ENCODE data around the gene XCL1.
"Not testable (repeated sequence)": the region's sequence is repeated elsewhere in the genome, so short reads cannot be mapped to it uniquely, and the experiment has no call there.

Gene XCL1

DNA sequence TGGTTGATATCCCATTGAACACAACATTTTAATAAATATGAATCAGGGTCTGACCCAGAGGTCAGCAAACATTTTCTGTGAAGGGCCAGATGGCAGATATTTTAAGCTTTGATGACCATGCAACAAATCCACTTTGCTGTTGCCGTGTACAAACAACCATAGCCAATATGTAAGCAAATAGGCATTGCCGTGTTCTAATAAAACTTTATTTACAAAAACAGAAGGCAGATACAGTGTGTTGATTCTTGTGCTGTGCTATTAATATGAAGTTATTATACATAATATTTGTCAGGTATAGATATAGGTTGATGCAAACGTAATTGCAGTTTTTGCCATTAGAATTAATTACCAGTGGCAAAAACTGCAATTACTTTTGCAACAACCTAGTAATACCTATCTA is 8.8 kb upstream of the XCL1 start:
- DNase-seq (ENCODE audit: low spot score): no peak

DNA sequence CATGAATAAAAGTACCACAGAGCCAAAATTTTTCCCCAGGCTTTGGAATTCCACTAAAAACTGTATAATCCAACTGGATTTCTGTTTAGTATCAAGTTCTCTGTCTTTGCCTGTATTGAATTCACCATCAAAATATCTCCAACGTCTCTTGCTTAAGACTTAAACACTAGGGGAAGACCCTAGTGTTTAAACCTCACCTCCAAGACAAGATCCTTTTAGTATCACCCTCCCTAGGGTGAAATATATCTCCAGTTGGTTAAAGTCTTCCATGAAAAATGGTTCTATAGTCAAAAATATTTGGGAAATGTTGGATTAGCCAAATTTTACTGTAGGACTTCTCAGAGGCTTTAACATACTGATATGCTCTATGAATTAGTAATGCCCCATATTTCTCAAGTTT is 8.1 kb upstream of the XCL1 start:
- DNase-seq (ENCODE audit: low spot score): no peak

DNA sequence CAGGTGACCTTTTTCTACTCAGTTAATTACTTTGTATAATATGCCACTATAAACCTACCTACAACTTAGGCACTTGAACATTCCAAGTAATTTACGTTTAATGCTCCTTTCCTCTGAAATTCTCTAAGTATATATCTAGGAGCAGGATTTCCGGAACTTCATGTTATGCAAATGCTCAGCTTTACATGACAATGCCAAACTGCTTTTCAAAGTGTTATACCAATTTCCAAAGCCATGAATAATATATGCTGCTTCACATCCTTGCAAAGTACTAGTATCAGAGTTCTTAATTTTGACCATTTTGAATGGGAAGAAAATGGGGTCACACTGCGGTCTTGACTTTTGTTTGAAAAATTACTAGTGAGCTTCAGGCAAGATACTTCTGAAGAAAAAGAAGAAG is 5.8 kb upstream of the XCL1 start:
- no peak for DNase-seq (ENCODE audit: low spot score)

DNA sequence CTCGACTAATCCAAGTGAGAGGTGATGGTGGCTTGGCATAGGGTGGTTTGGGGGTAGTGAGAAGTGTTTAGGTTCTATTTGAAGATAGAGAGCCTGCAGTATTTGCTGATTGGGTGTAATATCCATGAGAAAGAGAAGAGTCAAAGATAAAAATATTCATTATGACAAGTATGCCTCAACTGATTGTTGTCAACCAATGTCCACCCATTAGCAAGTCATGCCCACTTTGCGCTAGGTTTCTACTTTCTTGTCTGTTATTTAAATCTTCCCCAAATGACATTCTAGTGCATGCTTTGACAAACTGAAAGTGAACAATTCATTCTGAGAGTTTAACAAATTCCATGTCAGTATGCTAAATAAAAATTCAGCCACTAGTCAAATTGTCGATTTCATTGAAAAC is 3.8 kb upstream of the XCL1 start:
- no peak for DNase-seq (ENCODE audit: low spot score)

DNA sequence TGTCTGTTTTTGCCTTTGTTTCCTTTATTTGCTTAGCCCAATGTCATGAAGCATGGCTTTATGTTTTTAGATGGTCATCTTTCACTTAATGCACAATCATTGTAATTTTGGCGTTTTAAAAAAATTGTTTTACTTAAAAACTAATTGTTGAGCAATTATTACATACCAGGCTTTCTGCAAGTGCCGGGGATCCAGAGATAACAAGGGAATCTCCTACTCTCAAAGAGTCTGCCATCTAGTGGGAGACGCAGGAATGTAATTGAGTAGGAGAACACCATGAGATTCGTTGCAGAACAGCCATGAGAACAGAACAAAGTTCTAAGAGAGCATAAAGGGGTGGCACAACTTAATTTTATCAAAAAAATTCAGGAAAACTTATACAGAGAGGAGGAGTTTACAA is 2.2 kb upstream of the XCL1 start:
- DNase-seq (ENCODE audit: low spot score): peak; percentile 1

DNA sequence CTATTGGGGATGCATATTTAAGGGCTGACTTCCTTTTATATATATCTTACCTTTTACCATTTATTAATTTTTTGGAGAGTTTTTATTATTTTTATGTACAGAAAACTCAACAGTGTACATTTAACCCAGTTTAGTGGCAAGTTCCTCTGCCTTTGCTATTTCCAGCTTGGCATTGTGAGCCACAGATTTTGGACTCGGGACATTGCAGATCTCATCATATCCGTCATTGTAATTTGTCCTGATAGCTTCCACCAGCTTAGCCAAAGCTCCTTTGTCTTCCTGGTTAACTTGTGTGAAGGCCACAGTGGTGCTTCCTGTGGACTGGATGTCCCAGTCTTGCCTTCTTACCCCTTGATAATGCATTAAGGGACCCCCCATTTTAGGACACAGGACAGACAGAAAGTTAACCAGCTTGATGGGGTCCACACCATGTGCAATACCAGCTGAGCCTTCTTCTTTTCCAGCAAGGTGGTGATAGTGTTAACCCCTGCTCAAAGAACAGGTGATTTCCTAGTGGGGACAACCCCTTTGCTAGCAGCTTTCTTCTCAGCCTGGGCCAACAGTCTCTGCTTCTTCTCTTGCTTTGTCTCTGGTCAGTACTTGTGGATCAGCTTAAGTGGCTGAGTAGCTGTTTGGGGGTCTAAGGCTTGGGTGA is 2.3 kb downstream of the XCL1 start:
- DNase-seq (ENCODE audit: low spot score): not testable (repeated sequence)

DNA sequence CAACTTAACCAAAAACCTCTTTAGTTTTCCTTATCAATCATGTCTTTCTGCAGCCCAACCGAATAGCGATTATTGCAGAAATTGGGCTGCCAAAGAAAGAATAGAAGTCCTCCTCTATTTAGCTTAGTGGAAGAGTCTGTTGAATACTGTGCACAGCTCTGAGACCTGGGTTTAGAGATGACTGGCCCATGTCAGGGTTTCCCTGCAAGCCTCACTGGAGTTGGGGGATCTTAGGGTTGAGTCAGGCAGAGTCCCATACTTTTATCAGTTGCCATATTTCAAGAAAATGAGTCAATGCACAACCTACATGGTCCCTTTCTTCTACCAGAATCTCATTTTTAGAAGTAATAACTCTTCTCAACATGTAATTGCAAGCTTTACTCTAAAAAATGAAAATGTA is 3.9 kb downstream of the XCL1 start:
- DNase-seq (ENCODE audit: low spot score): not testable (repeated sequence)

DNA sequence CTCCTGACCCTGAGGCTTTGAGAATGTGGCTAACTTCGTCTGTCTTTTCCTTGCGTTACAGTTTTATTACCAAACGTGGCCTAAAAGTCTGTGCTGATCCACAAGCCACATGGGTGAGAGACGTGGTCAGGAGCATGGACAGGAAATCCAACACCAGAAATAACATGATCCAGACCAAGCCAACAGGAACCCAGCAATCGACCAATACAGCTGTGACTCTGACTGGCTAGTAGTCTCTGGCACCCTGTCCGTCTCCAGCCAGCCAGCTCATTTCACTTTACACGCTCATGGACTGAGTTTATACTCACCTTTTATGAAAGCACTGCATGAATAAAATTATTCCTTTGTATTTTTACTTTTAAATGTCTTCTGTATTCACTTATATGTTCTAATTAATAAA is 4.6 kb downstream of the XCL1 start:
- DNase-seq (ENCODE audit: low spot score): not testable (repeated sequence)

DNA sequence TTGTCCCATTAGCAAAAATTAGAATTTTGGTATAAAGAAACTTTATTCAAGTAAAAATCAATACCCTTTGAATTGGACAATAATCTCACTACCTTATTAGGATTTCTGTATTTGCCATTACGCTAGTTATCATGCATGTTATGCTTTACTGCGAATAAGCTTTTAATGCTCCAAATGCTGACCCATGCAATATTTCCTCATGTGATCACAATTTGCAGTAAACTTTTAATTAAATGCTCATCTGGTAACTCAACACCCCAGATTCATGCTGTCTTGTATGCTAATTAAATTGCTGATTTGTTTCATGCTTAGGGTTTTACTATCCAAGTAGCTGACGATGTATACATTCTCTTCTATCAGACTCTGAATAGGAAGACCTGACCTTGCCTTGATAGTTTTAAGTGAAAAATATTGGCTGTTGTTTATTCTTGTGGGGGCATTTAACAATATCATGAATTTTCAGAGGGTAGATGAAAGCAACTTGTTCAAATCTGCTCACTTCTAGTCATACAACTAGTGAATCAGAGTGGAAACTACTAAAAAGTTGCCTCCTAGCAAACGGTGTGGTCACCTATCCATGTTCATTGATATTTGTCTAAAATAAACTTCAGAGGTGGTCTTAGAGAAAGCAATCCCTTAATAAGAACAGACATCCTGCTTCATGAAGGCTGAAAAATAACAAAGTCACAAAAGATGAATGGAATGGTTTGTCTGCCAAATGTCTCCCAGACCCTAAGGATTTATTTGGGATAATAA is 5.6 kb downstream of the XCL1 start:
- DNase-seq (ENCODE audit: low spot score): no peak

DNA sequence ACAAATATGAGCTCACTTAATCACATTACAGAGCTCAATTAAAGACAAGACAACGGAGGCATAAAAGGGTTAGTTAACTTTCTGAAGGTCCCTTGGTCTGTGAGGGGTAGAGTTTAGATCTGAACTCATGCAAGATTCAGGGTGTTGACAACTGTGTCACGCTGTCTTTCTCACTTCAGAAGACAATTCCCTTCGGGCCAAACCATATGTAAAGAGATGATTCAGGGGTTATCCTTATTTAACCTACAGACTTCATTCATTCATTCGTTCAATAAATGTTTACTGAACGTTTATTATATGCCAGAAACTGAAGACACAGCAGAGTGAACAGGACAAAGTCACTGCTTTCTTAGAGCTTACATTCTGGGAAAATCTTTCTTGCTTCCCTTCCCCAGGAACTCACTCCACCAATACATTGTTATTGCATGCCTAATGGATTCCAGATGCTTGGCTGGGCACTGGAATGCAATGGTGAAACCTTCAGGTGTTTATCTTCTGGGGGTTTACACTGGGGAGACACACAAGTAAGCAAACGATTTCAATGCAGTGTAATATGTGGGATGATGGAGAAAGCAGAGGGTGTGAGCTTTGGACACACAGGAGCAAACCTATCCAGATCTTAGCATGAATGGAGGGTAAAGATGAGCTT is 6.4 kb downstream of the XCL1 start:
- no peak for DNase-seq (ENCODE audit: low spot score)

DNA sequence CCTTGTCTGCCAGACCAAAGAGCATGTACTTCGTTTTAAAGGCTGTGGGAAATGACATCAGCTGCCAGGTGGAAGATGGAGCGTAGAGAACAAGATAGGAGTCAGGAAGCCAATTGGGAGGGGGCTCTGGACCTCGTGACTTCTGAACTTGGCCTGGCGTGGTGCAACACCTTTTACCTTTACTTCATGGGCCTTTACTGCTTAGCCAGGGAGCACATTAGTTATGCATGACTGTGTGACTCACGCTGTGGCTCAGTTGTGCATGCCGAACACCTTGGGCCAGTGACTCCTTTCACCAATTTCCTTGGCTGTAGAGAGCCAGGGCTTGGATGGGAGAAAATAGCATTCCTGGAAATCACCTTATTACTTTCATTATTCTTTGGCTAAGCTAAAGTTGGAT is 7.2 kb downstream of the XCL1 start:
- DNase-seq (ENCODE audit: low spot score): no peak

DNA sequence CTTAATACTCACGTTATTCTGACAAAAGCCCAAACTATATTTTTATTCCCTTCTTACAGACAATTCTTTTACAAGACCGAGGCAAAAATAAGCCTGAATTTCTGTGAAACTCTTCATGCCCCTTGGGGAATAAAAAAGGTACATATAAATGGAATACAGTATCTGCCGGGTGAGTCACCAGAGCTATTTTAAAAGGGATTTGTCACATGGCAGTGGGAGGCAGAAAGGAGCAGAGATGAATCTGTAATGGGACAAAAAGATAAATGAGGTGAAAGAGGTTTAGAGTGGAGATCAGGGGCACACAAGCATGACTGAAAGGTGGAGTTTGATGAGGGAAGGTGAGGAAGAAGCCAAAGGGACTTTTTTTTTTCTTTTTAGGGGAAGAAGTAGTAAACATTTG is 8.8 kb downstream of the XCL1 start:
- DNase-seq (ENCODE audit: low spot score): no peak

DNA sequence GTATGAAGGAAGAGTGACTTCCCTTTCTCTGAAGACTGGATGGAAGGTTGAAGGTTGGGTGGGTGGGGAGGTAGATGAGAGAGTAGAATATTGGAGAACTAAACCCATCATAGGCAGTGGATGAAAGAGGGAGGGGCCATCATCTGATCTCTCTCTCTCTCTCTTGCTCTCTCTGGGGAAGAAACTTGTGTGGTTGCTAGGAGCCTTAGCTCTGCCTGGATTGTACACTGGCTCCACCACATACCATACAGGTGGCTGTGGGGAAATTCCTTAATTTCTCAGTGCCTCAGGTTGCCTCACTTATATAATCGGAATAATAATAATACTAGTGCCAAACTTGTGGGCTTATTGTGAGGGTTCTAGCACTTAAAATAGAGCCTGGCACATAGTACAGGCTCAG is 9.5 kb downstream of the XCL1 start:
- DNase-seq (ENCODE audit: low spot score): no peak

DNA sequence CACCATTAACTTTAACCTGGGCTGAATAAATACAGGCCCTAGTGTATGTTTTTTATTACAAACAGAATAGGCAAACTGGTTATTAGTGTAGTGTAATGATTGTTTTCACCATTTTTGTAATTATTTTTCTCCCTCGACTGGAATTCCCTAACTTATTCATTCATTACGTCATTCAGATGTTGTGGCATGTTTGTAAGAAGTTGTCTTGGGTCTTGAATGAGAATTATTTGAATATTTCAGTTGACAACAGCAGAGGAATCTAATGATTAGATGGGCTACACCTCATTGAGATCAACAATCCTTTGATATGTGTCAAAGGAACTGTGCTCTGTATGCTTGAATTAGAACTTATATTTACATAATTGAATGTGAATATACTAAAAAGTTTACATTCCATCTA is 12.8 kb downstream of the XCL1 start:
- DNase-seq (ENCODE audit: low spot score): no peak

DNA sequence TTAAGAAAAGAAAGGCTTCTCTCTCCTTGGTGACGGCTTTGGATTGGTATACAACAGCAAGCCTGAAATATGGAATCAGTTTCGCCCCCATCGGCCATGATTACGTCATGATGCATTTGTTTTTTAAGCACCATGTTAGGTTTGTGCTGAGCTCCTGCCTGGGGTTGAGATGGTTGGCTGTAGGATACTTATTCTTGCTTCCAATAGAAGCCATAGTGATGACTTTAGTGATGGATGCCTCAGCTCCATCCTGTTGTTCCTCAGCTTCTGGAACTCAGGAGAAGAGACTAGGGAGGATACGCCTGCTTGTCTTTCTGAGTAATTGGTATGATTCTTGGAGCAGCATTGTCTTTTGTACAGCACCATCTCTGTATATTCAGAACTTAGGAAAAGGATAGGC is 14.7 kb downstream of the XCL1 start:
- no peak for DNase-seq (ENCODE audit: low spot score)

DNA sequence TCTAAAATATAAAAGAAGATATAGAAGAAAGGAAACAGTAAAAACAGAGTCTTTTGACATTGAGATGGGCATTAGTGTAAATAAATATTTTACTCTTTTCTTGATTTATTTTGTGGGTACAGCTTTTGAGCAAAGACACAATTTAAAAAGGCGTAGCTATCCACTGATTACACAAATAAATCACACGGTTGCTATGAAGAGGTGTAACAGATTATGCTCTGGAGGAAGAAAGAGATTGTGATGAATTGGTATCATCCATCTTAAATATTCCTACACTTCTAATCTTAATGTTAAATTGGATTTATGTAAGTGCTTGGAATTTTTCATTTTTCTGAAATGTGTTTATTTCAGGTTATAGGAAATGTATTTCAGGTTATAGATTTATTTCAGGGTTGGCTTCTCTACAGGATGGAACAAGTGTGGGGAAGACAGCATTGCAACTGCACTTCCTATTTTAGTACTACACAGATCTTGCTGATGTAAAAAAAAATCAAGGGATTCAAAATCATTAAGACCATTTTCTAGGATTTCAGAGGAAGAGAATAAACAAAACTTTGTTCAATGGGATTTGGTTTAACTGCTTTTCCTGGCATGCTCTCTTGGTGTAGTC is 15.3 kb downstream of the XCL1 start:
- no peak for DNase-seq (ENCODE audit: low spot score)

DNA sequence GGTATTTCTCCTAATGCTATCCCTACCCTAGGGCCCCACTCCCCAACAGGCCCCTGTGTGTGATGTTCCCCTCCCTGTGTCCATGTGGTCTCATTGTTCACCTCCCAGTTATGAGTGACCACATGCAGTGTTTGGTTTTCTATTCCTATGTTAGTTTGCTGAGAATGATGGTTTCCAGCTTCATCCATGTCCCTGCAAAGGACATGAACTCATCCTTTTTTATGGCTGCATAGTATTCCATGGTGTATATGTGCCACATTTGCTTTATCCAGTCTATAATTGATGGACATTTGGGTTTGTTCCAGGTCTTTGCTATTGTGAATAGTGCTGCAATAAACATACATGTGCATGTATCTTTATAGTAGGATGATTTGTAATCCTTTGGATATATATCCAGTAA is 19.0 kb downstream of the XCL1 start:
- not testable (repeated sequence) for DNase-seq (ENCODE audit: low spot score)

DNA sequence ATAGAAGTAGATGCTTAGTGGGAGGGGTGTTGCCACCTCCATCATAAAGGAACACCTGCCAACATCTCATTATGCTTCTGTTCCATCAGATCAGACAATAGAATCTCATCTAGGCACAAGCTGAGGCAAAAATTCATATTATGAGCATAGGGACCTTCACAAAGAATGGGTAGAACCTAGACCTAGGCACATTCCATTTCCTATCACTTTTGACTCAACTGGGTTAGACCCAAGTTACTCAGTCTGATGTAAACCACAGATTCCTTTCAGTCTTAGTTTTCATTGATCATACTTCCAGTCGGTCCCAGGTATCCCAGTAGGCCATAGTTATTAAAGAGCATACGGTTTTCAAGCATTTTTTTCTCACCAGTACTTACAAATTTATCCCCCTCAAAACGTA is 21.7 kb downstream of the XCL1 start:
- DNase-seq (ENCODE audit: low spot score): no peak

DNA sequence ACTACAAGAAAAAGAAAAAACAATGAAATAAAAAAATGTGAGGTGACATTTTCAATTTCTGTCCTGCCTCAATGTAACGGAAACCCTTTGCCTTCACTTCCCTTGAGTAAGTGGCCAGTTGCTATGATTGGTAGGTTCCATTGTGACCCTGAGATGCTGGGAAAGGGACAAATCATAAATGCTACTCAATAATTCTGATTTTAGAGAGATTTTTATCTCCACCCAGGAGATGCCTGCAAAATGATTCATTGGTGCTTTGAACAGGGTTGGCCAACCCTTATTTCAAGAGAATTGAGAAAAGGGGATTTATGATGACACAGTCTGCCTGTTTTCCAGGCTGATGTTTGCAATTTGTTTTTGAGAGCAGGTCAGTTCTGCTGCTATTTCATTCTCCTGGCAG is 22.5 kb downstream of the XCL1 start:
- DNase-seq (ENCODE audit: low spot score): no peak

DNA sequence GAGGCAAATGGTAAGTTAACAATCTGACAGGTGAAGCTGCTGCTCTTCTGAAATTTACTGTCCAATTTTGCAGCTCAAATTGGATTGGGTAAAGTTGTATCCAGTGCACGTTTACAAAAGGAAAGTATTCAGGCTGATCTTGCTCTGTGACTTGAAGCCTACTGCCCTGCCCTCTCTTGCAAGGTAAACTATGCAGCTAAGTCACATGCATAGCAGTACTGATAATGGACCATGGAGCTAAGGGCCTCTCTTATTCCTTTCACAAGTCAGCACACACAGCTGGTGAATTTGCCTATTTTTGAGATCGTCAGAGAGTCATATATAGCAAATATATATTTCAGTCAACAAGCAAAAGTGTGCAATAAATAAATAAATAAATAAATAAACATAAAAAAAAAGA is 23.2 kb downstream of the XCL1 start:
- no peak for DNase-seq (ENCODE audit: low spot score)

DNA sequence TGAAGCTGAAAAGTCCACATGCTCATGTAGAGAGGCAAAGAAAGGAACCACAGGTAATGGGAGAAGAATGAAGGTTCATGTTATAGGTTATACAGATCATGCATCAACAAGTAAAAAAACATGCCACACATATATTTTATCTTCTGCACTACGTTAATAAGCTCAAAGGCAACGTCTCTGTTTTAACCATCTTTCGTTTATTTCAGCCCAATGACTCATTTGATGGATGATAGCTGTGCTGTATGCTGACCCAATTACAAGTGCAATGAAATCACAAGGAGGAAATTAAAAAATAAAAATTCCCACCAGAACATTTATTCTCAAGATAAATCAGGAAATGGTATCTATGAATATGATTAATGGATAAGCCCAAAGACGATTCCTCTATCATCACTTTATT is 24.6 kb downstream of the XCL1 start:
- no peak for DNase-seq (ENCODE audit: low spot score)

DNA sequence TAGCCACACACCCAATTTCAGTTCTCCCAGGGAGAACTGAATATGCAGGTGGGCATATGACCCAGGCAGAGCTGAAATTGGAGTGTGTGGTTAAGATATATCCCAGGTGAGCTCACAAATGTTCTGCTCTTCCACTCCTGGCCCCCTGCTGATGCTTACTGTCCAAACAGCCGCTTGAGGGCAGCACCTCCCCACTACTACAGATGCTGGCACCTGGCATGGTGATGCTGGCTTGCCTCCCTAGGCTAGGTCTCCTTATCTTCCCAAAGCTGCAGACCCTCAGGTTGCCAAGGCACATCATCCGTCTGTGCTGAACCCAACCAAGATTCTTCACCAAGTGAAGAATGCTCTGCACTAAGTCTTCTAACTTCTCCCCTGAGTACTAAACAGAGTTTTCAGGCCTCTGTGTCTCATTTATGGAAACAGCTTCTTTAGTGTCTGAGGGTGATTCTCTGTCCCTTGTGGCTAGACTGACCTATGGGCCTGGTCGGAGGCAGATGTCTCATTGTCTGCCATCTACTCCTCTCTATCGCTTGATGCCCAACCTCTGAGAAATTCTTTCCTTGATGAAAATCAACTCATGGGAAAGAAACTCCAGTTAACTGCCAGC is 27.2 kb downstream of the XCL1 start:
- peak; percentile 54 for DNase-seq (ENCODE audit: low spot score)

DNA sequence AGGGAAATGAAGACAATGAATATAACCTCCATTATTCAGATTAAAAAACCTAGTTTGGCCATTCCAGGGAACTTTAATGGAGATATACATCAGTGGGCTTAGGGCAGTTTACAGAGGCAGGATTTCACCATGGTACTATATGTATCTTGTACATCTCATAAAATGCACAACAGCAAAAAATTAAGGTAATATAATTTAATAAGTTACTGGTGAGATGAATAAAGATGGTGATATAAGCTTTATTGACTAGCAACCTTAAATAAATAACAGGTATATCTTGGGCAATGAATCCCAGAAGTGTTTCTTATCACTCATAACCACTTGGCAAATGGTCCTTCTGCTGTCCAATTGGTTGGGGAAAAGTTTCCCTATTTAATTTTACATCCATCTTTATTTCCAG is 29.0 kb downstream of the XCL1 start:
- DNase-seq (ENCODE audit: low spot score): no peak
